Coronary artery (tissue), 2 donors: ENCODE data around the gene HTRA3.

Experiments used
- DNase-seq: peaks from one replicate; pipeline ENCODE4 v3.0.0-alpha.2; 2017; ENCODE audit warnings: low spot score
- H3K27ac ChIP-seq, 2 donors: fragments of 200-600 bp; sonication (generic); one replicate each; pipeline ENCODE4 v1.5.1; 2016 to 2019
- H3K4me3 ChIP-seq: fragments of 200-600 bp; sonication (generic); 2 replicates; pipeline ENCODE4 v1.5.1; 2016; ENCODE audit warnings: mild to moderate bottlenecking, moderate library complexity
- TF ChIP-seq, protein P1 (sequence below): fragments of 200-600 bp; sonication (generic); IDR thresholded peaks from one replicate; pipeline ENCODE4 v1.5.1; 2019; ENCODE audit warnings: antibody characterized with exemption

Gene HTRA3

DNA sequence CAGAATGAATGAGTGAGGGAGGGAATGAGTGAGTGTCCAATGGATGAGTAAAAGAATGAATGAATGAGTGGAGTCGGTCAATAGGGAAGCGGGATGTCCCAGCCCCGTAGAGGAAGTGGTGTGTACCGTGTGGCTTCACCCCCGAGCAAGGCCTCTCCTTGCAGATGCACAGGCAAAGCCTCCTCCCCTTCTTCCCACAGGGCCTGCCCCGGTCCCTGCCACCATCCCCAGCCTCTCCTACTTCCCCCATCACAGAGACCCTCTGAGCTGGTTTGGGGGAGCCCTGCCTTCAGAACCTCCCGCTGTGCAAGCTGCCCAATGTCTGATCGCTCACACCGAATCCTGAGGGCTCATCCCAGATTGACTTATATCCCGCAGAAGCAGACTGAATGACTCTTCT is 13.6 kb downstream of the HTRA3 start:
- Histone ChIP-seq H3K4me3 (no peak overlapping the region), H3K27ac (no peak overlapping the region)
- TF ChIP-seq, protein P1, sequence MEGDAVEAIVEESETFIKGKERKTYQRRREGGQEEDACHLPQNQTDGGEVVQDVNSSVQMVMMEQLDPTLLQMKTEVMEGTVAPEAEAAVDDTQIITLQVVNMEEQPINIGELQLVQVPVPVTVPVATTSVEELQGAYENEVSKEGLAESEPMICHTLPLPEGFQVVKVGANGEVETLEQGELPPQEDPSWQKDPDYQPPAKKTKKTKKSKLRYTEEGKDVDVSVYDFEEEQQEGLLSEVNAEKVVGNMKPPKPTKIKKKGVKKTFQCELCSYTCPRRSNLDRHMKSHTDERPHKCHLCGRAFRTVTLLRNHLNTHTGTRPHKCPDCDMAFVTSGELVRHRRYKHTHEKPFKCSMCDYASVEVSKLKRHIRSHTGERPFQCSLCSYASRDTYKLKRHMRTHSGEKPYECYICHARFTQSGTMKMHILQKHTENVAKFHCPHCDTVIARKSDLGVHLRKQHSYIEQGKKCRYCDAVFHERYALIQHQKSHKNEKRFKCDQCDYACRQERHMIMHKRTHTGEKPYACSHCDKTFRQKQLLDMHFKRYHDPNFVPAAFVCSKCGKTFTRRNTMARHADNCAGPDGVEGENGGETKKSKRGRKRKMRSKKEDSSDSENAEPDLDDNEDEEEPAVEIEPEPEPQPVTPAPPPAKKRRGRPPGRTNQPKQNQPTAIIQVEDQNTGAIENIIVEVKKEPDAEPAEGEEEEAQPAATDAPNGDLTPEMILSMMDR: no peak
- DNase-seq: no peak

DNA sequence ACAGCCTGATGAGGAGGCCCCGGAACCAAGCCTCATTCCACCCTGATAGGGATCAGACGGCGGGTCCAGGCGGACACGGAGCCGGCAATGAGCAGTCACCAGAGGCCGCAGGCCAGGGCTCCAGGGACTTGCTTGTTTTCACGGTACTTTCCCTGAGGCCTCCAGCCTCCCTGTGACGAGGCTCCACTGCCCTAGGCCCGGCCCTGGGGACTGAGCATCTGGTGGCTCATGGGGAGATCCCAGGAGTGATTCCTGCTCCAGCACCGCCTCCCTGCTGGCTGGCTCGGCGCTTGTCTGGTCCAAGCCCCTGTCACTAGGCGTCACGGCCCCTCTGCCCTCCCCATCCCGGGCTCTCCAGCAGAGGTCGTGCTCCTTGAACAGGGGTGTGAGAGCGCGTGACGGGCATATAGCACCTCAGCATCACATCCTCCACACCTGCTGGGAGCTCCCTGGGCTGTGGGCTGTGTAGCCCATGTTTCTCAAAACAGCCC is 14.1 kb downstream of the HTRA3 start:
- Histone ChIP-seq H3K27ac (no peak overlapping the region), H3K4me3 (no peak overlapping the region)
- TF ChIP-seq, protein P1: no peak
- no peak for DNase-seq

DNA sequence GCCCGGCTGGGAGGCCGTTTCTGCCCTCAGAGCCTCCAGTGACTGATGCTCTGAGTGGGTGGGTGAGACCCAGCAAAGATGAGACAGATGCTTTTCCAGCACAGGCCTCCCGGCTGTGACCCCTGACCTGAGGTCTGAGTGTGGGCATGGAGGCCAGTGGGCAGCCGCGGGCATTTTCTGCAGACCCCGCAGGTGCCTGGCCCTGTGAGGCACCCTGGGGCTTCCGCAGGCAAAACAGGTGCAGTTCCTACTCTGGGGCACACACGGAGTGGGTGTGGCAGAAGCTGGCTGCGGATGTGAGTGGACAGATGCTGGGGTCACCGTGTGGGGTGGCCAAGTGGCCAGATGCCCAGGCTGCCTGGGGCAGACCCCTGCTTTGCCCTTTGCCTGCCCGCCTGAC is 14.8 kb downstream of the HTRA3 start:
- no peak overlapping the region for H3K27ac ChIP-seq
- DNase-seq: no peak
- H3K4me3 ChIP-seq: no peak overlapping the region
- TF ChIP-seq, protein P1: no peak

DNA sequence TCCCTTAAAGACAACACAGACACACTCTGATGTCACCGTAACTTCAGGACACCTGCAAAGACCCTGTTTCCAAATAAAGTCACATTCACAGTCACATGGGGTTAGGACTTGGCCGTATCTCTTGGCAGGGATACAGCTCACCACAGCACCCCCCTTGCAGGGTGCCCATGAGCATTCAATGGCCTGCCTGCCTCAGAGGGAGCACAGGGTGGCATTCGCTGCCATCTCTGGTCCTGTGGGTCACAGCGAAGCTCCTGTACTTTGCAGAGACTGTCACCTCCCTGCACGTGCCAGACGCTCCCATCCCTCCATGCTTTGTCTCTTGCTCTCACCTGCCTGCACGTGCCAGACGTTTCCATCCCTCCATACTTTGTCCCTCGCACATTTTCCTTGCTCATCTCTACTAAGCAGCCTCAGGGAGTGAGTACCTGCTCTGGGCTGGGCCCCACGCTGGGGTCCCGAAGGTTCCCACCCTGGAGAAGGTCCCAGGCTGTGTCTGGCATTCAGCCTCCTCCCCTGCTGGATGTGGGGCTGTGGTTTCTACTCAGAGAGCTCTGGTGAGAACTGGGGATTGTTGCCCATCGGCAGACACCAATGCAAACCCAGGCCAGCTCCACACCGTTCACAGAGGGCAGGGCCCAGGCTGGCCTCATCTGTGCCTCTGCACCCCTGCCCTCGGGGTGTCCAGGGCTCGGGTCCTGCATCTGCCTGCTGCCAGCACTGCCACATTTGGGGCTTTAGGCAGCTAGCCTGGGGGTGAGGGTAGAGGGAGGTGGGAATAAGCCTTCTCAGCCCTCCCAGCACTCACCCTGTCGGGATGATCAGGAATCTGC is 15.8 kb downstream of the HTRA3 start:
- no peak overlapping the region for H3K4me3 ChIP-seq
- no peak overlapping the region for H3K27ac ChIP-seq
- TF ChIP-seq, protein P1: no peak
- DNase-seq: no peak

DNA sequence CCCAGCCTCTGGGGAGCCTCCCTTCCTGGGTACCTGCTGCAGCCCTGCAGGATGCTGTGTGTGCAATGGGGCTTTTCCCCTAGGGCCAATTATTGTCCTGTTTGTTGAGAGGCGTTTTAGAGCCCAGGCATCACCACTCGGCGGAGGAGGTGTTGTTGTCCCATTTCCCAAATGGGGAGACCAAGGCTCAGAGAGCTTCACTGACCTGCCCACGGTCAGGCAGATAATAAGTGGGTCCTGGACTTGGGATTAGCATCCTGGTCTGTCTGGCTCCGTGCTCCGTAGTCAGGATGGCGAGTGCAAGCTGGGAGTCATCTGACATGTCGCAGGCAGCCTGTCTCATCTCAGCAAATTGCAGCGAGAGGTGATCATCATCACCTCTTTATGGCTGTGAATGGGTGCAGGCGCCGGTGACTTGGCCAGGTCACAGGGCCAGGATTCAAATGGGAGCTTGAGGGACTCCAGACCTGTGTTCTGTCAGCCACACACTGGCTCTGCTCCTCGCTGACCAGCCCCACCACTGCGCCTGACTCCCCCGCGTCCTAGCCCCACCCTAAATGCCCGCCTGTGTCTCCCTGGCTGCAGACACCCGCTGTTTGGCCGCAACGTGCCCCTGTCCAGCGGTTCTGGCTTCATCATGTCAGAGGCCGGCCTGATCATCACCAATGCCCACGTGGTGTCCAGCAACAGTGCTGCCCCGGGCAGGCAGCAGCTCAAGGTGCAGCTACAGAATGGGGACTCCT is 16.6 kb downstream of the HTRA3 start:
- H3K27ac ChIP-seq: no peak overlapping the region
- DNase-seq: no peak
- no peak overlapping the region for H3K4me3 ChIP-seq
- TF ChIP-seq, protein P1: no peak

DNA sequence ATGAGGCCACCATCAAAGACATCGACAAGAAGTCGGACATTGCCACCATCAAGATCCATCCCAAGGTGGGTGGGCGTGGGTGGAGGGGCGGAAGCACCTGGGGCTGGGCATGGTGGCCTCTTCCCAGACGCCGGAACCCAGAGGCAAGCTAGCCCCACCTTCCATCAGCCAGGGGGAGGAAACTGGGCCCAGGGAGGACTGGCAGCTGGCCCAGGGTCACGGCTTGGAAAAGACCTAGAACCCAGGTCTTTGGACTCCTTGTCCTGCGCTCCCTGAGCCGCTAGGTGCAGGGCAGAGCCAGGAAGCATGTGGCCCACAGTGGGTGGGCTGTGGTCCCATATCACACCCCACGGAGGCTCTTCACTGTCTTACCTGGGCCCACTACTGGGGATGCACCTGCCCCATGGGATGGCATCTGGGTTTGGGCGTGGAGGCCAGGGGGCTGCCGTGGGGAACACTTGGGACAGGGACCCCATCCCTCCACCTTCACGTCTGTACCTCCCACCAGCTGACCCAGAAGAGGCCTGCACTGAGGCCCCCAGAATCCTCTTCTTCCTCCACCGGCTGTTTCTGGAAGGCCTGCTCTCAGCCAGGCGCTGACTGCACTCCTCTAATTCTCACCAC is 17.3 kb downstream of the HTRA3 start:
- no peak overlapping the region for H3K4me3 ChIP-seq
- TF ChIP-seq, protein P1: no peak
- no peak for DNase-seq
- no peak overlapping the region for H3K27ac ChIP-seq
